ENCODE results near the gene MAPK8IP3.
"Not testable (repeated sequence)": the region's sequence is repeated elsewhere in the genome, so short reads cannot be mapped to it uniquely, and the experiment has no call there.

The MAPK8IP3 gene

GRCh38 chr16:1712791-1713261 is 6.8 kb downstream of the MAPK8IP3 start:
- DNase-seq (ENCODE audit: low read depth in 2 of 2) = no peak

- DNase-seq (ENCODE audit: low read depth in 2 of 2) = no peak
Observed at GRCh38 chr16:1713331-1713730, 7.3 kb downstream of the MAPK8IP3 start.

GRCh38 chr16:1713933-1714332 is 7.9 kb downstream of the MAPK8IP3 start:
- DNase-seq (ENCODE audit: low read depth in 2 of 2) = no peak

- DNase-seq (ENCODE audit: low read depth in 2 of 2) = no peak
Observed at GRCh38 chr16:1715220-1715619, 9.2 kb downstream of the MAPK8IP3 start.

GRCh38 chr16:1718236-1718635 is 12.2 kb downstream of the MAPK8IP3 start:
- DNase-seq (ENCODE audit: low read depth in 2 of 2) = not testable (repeated sequence)

GRCh38 chr16:1719559-1720229 is 13.7 kb downstream of the MAPK8IP3 start:
- DNase-seq (ENCODE audit: low read depth in 2 of 2) = not testable (repeated sequence)

- no peak for DNase-seq (ENCODE audit: low read depth in 2 of 2)
Observed at GRCh38 chr16:1721372-1721771, 15.4 kb downstream of the MAPK8IP3 start.

- peak in 1 of 2 donors; percentile 23 for DNase-seq (ENCODE audit: low read depth in 2 of 2)
Observed at GRCh38 chr16:1723450-1724147, 17.6 kb downstream of the MAPK8IP3 start.

- no peak for DNase-seq (ENCODE audit: low read depth in 2 of 2)
Observed at GRCh38 chr16:1724491-1724890, 18.5 kb downstream of the MAPK8IP3 start.

GRCh38 chr16:1726661-1727502 is 20.9 kb downstream of the MAPK8IP3 start:
- DNase-seq (ENCODE audit: low read depth in 2 of 2) = no peak

- DNase-seq (ENCODE audit: low read depth in 2 of 2) = no peak
Observed at GRCh38 chr16:1727651-1728624, 21.9 kb downstream of the MAPK8IP3 start.

- DNase-seq (ENCODE audit: low read depth in 2 of 2) = no peak
Observed at GRCh38 chr16:1729026-1729425, 23.0 kb downstream of the MAPK8IP3 start.

GRCh38 chr16:1729445-1729844 is 23.4 kb downstream of the MAPK8IP3 start:
- no peak for DNase-seq (ENCODE audit: low read depth in 2 of 2)

GRCh38 chr16:1731073-1731472 is 25.1 kb downstream of the MAPK8IP3 start:
- no peak for DNase-seq (ENCODE audit: low read depth in 2 of 2)

GRCh38 chr16:1731603-1732002 is 25.6 kb downstream of the MAPK8IP3 start:
- DNase-seq (ENCODE audit: low read depth in 2 of 2) = no peak

GRCh38 chr16:1732071-1732470 is 26.1 kb downstream of the MAPK8IP3 start:
- DNase-seq (ENCODE audit: low read depth in 2 of 2) = no peak

- not testable (repeated sequence) for DNase-seq (ENCODE audit: low read depth in 2 of 2)
Observed at GRCh38 chr16:1732551-1732987, 26.6 kb downstream of the MAPK8IP3 start.

- no peak for DNase-seq (ENCODE audit: low read depth in 2 of 2)
Observed at GRCh38 chr16:1734123-1734522, 28.1 kb downstream of the MAPK8IP3 start.

- DNase-seq (ENCODE audit: low read depth in 2 of 2) = no peak
Observed at GRCh38 chr16:1734816-1735215, 28.8 kb downstream of the MAPK8IP3 start.

- no peak for DNase-seq (ENCODE audit: low read depth in 2 of 2)
Observed at GRCh38 chr16:1740234-1740633, 34.2 kb downstream of the MAPK8IP3 start.
